ENCODE data around the gene KCNH1.
A peak's percentile ranks its signal among the peaks of the same experiment; 100 is the strongest.
"Not testable (repeated sequence)": the region's sequence is repeated elsewhere in the genome, so short reads cannot be mapped to it uniquely, and the experiment has no call there.

Gene KCNH1

DNA sequence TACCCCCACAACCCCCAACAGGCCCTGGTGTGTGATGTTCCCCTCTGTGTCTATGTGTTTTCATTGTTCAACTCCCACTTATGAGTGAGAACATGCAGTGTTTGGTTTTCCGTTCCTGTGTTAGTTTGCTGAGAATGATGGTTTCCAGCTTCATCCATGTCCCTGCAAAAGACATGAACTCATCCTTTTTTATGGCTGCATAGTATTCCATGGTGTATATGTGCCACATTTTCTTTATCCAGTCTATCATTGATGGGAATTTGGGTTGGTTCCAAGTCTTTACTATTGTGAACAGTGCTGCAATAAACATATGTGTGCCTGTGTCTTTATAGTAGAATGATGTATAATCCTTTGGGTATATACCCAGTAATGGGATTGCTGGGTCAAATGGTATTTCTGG lies 122.8 kb downstream of the KCNH1 start:
- H3K27me3 Mint-ChIP-seq = peaks cover 16% of the 10 kb centered on the region
- H3K9me3 Mint-ChIP-seq; H3K36me3 Mint-ChIP-seq; H3K4me1 Mint-ChIP-seq; ATAC-seq (ENCODE audit: low read depth); H3K27ac Mint-ChIP-seq; H3K4me3 Mint-ChIP-seq; DNase-seq (ENCODE audit: low spot score in 2 of 2): not testable (repeated sequence)

DNA sequence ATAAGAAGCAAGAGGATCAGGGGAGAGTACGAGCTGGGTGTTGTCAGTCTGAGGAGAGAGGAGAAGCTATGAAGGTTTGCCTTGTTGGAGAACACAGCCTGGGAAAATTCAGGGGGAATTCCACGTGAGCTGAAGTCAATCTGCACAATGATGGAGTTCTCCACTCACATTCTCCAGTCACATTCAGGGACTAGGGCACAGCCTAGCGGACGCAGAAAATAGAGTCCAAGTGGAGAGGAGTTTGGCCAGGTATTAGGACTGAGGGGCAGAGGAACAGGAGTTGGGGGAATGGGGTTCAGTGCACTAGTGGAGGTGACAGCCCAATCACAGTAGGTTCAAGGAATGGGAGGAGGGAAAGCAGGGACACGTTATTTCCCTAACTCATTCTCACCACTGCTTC lies 124.0 kb downstream of the KCNH1 start:
- H3K4me1 Mint-ChIP-seq = no peaks in the 10 kb centered on the region
- H3K27ac Mint-ChIP-seq = no peak overlapping the region
- ATAC-seq (ENCODE audit: low read depth) (no peak), DNase-seq (ENCODE audit: low spot score in 2 of 2) (no peak)
- no peak overlapping the region for H3K4me3 Mint-ChIP-seq
- H3K36me3 Mint-ChIP-seq = no peaks in the 10 kb centered on the region
- H3K27me3 Mint-ChIP-seq = peaks cover 16% of the 10 kb centered on the region
- H3K9me3 Mint-ChIP-seq = peaks cover 3% of the 10 kb centered on the region

DNA sequence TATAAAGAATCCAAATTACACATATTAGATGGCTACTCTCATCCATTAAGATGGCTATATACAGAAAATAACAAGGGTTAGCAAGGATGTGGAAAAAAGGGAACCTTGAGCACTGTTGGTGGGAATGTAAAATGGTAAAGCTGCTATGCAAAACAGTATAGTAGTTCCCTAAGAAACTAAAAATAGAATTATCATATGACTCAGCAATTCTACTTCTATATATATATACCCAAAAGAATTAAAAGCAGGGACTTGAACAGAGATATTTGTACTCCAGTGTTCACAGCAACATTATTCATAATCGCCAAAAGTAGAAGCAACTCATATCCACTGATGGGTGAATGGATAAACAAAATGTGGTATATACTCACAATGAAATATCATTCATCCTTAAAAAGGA lies 126.1 kb downstream of the KCNH1 start:
- DNase-seq (ENCODE audit: low spot score in 2 of 2) = no peak

DNA sequence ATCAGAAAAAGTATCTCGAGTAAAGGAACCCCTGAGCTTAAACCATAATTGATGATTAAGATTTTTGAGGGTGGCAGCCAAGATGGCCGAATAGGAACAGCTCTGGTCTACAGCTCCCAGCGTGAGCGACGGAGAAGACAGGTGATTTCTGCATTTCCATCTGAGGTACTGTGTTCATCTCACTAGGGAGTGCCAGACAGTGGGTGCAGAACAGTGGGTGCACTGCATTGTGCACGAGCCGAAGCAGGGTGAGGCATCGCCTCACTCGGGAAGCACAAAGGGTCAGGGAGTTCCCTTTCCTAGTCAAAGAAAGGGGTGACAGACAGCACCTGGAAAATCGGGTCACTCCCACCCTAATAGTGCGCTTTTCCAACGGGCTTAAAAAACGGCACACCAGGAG lies 138.0 kb downstream of the KCNH1 start:
- H3K9me3 Mint-ChIP-seq; H3K27ac Mint-ChIP-seq; H3K4me1 Mint-ChIP-seq; DNase-seq (ENCODE audit: low spot score in 2 of 2); H3K36me3 Mint-ChIP-seq; H3K27me3 Mint-ChIP-seq; H3K4me3 Mint-ChIP-seq; ATAC-seq (ENCODE audit: low read depth): not testable (repeated sequence)

More for the DNA sequence above, 126.1 kb downstream of the KCNH1 start:
- Mint-ChIP-seq H3K9me3 (peaks cover 3% of the 10 kb centered on the region), H3K27me3 (peaks cover 15% of the 10 kb centered on the region), H3K27ac (no peak overlapping the region), H3K36me3 (no peaks in the 10 kb centered on the region), H3K4me1 (no peaks in the 10 kb centered on the region), H3K4me3 (no peak overlapping the region)
- ATAC-seq (ENCODE audit: low read depth) = no peak

DNA sequence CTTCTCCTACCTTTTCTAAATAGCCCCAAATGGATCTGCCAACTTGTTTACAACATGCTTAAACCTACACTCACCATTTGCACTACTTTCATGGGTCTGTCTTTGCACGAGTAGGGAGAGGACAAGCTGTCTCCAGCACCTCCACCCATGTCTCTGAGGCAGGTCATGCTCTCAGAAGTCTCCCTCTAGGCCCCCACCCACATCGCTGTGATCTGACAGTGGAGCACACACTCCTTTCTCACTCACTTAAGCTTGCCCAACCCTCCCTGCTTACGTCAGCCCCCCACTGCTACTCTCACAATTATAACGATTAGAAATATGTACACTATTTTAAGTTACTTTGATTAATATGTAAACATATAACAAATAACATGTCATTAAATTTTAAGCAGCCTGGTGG lies 141.1 kb downstream of the KCNH1 start:
- Mint-ChIP-seq H3K9me3 (no peaks in the 10 kb centered on the region), H3K36me3 (no peaks in the 10 kb centered on the region), H3K4me1 (no peaks in the 10 kb centered on the region), H3K27ac (no peak overlapping the region), H3K27me3 (peaks cover 7% of the 10 kb centered on the region), H3K4me3 (no peak overlapping the region)
- ATAC-seq (ENCODE audit: low read depth) (no peak), DNase-seq (ENCODE audit: low spot score in 2 of 2) (no peak)

DNA sequence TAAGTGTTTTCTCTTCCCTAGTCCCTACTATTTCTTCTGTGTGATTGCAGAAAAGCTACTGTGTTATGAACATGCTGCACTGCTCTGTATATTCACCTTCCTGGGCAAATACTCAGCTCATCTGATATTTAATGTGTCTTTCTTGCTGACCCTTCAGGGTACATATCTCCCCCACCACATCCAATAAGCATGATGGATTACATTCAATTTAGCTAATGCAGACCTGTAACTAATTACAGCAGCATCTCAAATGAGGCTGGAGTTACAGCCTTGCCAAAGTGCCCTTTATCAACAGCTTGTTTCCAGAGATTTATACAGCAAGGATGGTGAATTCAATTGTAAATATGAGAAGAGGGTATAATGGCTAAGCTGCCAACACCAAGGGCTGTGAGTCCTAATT lies 144.0 kb downstream of the KCNH1 start:
- peaks cover 10% of the 10 kb centered on the region for H3K27me3 Mint-ChIP-seq
- no peak overlapping the region for H3K4me3 Mint-ChIP-seq
- H3K36me3 Mint-ChIP-seq = no peaks in the 10 kb centered on the region
- H3K4me1 Mint-ChIP-seq = no peaks in the 10 kb centered on the region
- no peak for DNase-seq (ENCODE audit: low spot score in 2 of 2)
- H3K27ac Mint-ChIP-seq = no peak overlapping the region
- no peaks in the 10 kb centered on the region for H3K9me3 Mint-ChIP-seq
- no peak for ATAC-seq (ENCODE audit: low read depth)

DNA sequence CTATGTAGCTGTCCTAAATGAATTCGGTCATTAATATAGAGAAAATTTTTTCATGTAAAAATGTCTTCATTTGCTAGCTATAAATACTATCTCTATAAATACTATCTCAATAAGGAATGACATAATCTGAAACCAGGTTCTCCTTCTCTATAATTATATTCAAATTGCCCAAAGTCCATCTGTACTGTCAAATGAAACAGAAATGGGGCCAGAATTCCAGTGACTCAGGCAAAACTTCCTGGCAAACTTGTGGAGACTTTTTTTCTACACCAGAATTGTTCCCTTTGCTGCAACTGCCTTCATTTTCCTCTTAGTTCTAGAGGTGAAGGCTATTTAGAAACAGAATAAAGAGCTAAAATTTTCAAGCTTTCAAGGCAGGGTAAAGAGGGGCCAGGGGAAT lies 152.5 kb downstream of the KCNH1 start:
- H3K4me1 Mint-ChIP-seq = no peaks in the 10 kb centered on the region
- no peak overlapping the region for H3K4me3 Mint-ChIP-seq
- no peak overlapping the region for H3K27ac Mint-ChIP-seq
- H3K9me3 Mint-ChIP-seq = peaks cover 2% of the 10 kb centered on the region
- peaks cover 2% of the 10 kb centered on the region for H3K27me3 Mint-ChIP-seq
- ATAC-seq (ENCODE audit: low read depth) = no peak
- no peak for DNase-seq (ENCODE audit: low spot score in 2 of 2)
- no peaks in the 10 kb centered on the region for H3K36me3 Mint-ChIP-seq

DNA sequence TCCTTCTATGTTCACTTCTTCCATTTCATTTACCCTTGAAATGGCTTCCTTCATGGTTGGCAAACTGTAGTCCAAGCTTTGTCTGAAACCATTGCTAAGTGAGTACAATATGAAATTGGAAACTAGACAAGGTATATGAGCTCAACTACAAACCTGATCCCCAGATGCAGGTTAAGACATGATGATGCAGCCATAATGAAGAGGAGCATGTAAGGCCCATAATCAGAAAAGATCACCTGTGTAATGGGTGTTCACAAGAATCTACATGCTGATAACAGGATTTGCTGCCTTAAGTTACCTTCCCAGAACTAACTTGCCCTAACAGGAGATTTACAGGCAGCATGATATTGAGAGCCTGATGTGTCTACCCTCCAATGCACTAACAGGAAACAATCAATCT lies 153.9 kb downstream of the KCNH1 start:
- peaks cover 2% of the 10 kb centered on the region for H3K27me3 Mint-ChIP-seq

DNA sequence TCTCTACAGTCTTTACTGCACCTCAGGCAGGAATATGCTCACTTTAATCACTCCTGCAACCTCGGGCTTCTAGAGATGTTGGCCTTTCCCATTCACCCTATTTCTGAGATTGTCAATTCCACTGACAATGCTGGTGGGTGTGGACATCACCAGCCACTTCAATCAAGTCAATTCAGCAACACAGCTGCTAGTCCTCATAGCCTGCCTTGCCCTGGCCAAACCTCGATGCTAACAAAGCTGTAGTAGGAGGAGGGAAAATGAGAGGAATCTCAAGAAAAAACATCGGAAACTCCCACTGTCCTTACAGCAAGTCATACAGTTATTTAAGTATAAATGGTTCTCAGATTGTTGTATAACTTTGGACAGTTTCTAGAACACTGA lies 155.0 kb downstream of the KCNH1 start:
- Mint-ChIP-seq H3K36me3 (no peaks in the 10 kb centered on the region), H3K4me3 (no peak overlapping the region), H3K4me1 (no peaks in the 10 kb centered on the region), H3K27me3 (peaks cover 2% of the 10 kb centered on the region), H3K9me3 (peaks cover 2% of the 10 kb centered on the region), H3K27ac (no peak overlapping the region)
- no peak for DNase-seq (ENCODE audit: low spot score in 2 of 2)
- no peak for ATAC-seq (ENCODE audit: low read depth)

More for the DNA sequence above, 153.9 kb downstream of the KCNH1 start:
- no peaks in the 10 kb centered on the region for H3K4me1 Mint-ChIP-seq
- no peak for DNase-seq (ENCODE audit: low spot score in 2 of 2)
- ATAC-seq (ENCODE audit: low read depth) = no peak
- H3K27ac Mint-ChIP-seq = no peak overlapping the region
- H3K36me3 Mint-ChIP-seq = no peaks in the 10 kb centered on the region
- no peak overlapping the region for H3K4me3 Mint-ChIP-seq
- peaks cover 2% of the 10 kb centered on the region for H3K9me3 Mint-ChIP-seq

DNA sequence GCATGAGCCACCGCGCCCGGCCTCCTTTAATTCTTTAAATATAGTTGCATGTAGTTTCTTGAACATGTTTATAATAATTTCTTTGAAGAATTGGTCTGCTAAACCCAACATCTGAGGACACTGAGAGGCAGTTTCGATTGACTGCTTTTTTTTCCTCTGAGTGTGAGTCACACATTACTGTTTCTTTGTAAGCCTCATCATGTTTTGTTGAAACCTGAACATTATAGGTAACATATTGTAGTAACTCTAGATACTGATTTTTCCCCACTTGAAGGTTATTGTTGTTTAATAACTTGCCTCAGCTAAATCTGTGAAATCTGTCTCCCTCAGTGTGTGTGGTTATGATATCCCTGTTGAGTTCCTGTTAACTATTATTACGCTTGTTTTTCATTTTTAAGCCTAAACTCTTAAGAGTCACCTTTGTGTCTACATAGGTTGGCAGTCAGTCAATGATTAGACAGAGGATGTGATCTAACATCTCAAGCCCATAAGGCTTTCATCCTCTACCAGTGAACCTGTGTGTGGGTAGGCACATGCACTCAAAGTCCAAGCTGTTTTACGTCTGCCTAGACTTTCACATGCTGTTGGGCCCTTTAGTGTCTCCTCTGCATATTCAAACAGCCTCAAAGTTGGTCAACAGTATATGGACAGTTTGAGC lies 155.5 kb downstream of the KCNH1 start:
- Mint-ChIP-seq H3K27me3 (peaks cover 2% of the 10 kb centered on the region), H3K27ac (no peak overlapping the region), H3K4me3 (no peak overlapping the region), H3K4me1 (no peaks in the 10 kb centered on the region), H3K9me3 (no peaks in the 10 kb centered on the region), H3K36me3 (no peaks in the 10 kb centered on the region)
- ATAC-seq (ENCODE audit: low read depth) = no peak
- DNase-seq (ENCODE audit: low spot score in 2 of 2) = no peak

DNA sequence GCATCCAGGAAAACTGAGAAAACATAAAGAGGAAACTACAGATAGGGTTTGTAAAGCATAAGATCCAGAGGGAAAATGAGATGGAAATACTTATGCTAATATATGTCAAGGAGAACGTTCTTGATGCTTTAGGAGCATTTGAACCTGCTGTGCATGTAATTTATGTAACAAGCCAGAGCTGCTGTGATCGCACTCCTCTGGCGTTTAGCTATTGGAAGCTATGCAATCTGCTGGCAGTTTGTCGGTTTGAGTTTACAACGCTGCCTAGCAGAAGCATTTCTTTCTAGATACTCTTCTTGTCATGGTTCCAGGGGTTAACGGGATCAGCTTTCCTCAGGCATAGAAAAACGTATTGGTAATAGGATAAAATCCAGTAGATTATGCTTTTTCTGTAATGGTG lies 182.7 kb downstream of the KCNH1 start:
- Mint-ChIP-seq H3K27me3 (peaks cover 4% of the 10 kb centered on the region), H3K4me3 (no peak overlapping the region), H3K9me3 (no peaks in the 10 kb centered on the region), H3K4me1 (no peaks in the 10 kb centered on the region), H3K36me3 (no peaks in the 10 kb centered on the region), H3K27ac (no peak overlapping the region)
- DNase-seq (ENCODE audit: low spot score in 2 of 2) (no peak), ATAC-seq (ENCODE audit: low read depth) (no peak)

DNA sequence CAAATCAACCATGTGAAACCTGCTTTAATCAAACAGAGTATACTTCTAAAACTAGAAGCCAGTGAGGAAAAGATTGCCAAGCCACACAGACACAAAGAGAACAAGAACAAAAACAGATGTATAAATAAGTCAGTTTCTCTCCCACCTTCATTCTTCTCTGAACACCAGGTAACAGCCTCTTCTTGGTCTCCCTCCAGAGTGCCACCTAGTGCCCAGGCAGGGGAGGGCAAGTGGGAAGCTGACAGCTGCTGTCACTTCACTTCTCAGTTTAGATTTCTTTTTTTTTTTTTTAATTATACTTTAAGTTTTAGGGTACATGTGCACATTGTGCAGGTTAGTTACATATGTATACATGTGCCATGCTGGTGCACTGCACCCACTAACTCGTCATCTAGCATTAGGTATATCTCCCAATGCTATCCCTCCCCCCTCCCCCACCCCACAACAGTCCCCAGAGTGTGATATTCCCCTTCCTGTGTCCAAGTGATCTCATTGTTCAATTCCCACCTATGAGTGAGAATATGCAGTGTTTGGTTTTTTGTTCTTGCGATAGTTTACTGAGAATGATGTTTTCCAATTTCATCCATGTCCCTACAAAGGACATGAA lies 183.9 kb downstream of the KCNH1 start:
- not testable (repeated sequence) for H3K9me3 Mint-ChIP-seq; H3K27me3 Mint-ChIP-seq; H3K4me3 Mint-ChIP-seq; H3K36me3 Mint-ChIP-seq; ATAC-seq (ENCODE audit: low read depth); H3K4me1 Mint-ChIP-seq; H3K27ac Mint-ChIP-seq
- DNase-seq (ENCODE audit: low spot score in 2 of 2) = peak in 1 of 2 donors; percentile 24

DNA sequence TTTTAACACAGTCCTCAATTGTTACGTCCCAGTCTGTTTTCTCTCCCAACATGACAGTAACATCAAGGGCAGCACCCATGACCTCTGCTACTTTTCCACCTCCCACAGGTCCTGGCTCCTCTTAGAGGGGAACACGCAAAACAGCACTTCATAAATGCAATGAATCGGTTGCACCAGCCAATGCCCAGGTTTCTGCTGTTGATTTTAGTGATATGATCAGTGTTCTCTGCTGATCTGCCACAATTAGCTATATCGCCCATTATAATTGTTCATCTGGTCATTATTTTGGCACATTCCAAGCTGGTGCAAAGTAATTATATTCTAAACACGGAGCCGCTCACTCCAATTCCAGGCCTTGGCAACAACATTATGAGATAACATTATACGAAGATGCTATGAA lies 184.5 kb downstream of the KCNH1 start:
- H3K4me3 Mint-ChIP-seq = no peak overlapping the region
- H3K36me3 Mint-ChIP-seq = no peaks in the 10 kb centered on the region
- H3K27me3 Mint-ChIP-seq = peaks cover 8% of the 10 kb centered on the region
- no peak for DNase-seq (ENCODE audit: low spot score in 2 of 2)
- H3K9me3 Mint-ChIP-seq = no peaks in the 10 kb centered on the region
- no peaks in the 10 kb centered on the region for H3K4me1 Mint-ChIP-seq
- no peak overlapping the region for H3K27ac Mint-ChIP-seq
- no peak for ATAC-seq (ENCODE audit: low read depth)

DNA sequence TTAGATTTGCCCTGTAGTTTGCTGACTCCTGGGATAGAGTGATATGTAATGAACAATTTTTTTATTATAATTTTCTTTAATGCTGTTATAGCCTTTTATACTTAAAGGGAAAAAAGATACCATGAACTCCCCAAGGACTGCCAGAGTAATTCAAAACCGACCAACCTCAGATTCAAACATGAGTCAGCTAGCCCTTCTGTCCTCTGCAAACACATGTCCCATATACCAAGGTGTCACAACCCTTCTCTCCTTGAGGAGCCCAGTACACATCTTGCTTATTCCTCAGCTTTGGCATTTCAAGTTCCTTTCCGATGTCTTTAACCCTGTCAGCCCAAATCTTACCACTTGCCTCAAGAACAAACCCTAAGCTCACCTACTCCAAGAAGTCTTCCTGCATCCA lies 184.9 kb downstream of the KCNH1 start:
- Mint-ChIP-seq H3K27ac (no peak overlapping the region), H3K36me3 (no peaks in the 10 kb centered on the region), H3K4me3 (no peak overlapping the region), H3K27me3 (peaks cover 8% of the 10 kb centered on the region), H3K4me1 (no peaks in the 10 kb centered on the region), H3K9me3 (no peaks in the 10 kb centered on the region)
- DNase-seq (ENCODE audit: low spot score in 2 of 2) = no peak
- ATAC-seq (ENCODE audit: low read depth) = no peak

DNA sequence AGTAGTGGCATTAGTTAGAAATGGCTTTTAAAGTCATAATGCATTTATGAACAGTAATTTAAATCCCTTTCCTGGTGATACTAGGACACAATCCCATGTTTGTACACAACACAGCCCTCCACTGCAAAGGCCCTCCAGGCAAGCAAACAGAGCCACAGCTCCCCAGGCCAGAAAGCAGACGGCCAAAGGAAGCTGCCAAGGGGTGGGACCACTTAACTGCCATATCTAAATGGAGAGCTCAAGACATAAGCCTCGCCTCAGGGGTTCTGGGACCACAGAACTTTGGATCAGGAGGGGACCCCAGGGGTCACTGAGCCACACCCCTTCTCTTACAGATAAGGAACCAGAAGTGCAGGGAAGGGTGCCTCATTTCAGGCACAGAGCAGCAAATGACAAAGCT lies 189.7 kb downstream of the KCNH1 start:
- Mint-ChIP-seq H3K9me3 (no peaks in the 10 kb centered on the region), H3K4me3 (no peak overlapping the region), H3K4me1 (no peaks in the 10 kb centered on the region), H3K36me3 (no peaks in the 10 kb centered on the region), H3K27ac (no peak overlapping the region), H3K27me3 (peaks cover 8% of the 10 kb centered on the region)
- ATAC-seq (ENCODE audit: low read depth) (no peak), DNase-seq (ENCODE audit: low spot score in 2 of 2) (no peak)
